Kidney (tissue), 14 donors: ENCODE measurements around the gene RPL28. TPM values are rescaled to one million over a fixed set of nuclear protein-coding genes. Genes with fewer than 3 reads are reported as not detected.

ENCODE experiments used
- DNase-seq, 5 donors: peaks; one replicate each; pipeline ENCODE4 v3.0.0-alpha.2; 2013 to 2020
- FAIRE-seq: peaks from 2 replicates; lab custom pipeline; 2012; peaks lifted over from hg19 to GRCh38; lab: Jason Lieb, UNC
- H3K27ac ChIP-seq, 2 donors: one replicate each; pipeline ENCODE4 v1.7.0; 2013; ENCODE audit warnings: low read depth in 2 of 2, low read length in 2 of 2, inconsistent platforms in 1 of 2
- H3K27me3 ChIP-seq: one replicate; pipeline ENCODE4 v1.7.1; 2013; ENCODE audit warnings: low read length, inconsistent platforms; ENCODE audit not compliant: control insufficient read depth, insufficient read depth
- H3K36me3 ChIP-seq, 3 donors: one replicate each; pipeline versions ENCODE4 v1.7.0 to v1.7.1; 2013; ENCODE audit warnings: low read length in 3 of 3, control low read depth in 1 of 3, inconsistent platforms in 1 of 3; ENCODE audit not compliant: insufficient read depth in 3 of 3, control insufficient read depth in 2 of 3
- H3K4me1 ChIP-seq, 3 donors: one replicate each; pipeline versions ENCODE4 v1.7.0 to v1.7.1; 2013; ENCODE audit warnings: low read length in 3 of 3, inconsistent platforms in 1 of 3, low read depth in 1 of 3; ENCODE audit not compliant: control insufficient read depth in 2 of 3, insufficient read depth in 2 of 3
- H3K4me3 ChIP-seq, 3 donors: one replicate each; pipeline versions ENCODE4 v1.7.0 to v1.8.1; 2013; ENCODE audit warnings: low read length in 3 of 3, control low read depth in 1 of 3, inconsistent platforms in 1 of 3
- H3K9ac ChIP-seq, 3 donors: one replicate each; pipeline versions ENCODE4 v1.7.0 to v1.7.1; 2013; ENCODE audit warnings: low read length in 3 of 3, control low read depth in 1 of 3, inconsistent platforms in 1 of 3
- H3K9me3 ChIP-seq, 3 donors: one replicate each; pipeline versions ENCODE4 v1.7.0 to v1.7.1; 2013; ENCODE audit warnings: low read length in 3 of 3, control low read depth in 1 of 3, inconsistent platforms in 1 of 3; ENCODE audit not compliant: control insufficient read depth in 2 of 3, insufficient read depth in 1 of 3
- CTCF ChIP-seq: IDR thresholded peaks from 3 replicates; pipeline ENCODE4 v1.5.1; 2012; ENCODE audit warnings: mild to moderate bottlenecking, moderate library complexity, borderline replicate concordance; ENCODE audit not compliant: insufficient read depth; ENCODE audit errors: extremely low read depth
- intact Hi-C: fragments of 100-400 bp; cut with DNase I; formaldehyde crosslinking; loops from one replicate; pipeline ENCODE4 v1.11.1; 2022
- polyA plus RNA-seq: library from polyadenylated mRNA; stranded (reverse); fragments of 350-450 nt; fragmentation: Illumina TruSeq; extraction: RNeasy Lipid Tissue Mini Kit (QIAGEN cat#74804); gene quantifications from one replicate; pipeline ENCODE4 v1.2.3, GENCODE V29; 2014; ENCODE audit warnings: low read depth, low replicate concordance; ENCODE audit not compliant: insufficient read depth
- total RNA-seq: library from RNA; stranded (reverse); fragmentation: NEBNext Ultra II Directional; extraction: Animal tissue kit (Norgen Biotek cat#: 25700); gene quantifications from one replicate; pipeline ENCODE4 v1.2.1, GENCODE V29; 2021
- donor health status: control.
- donor health status: control.
- donor health status: control.
- donor health status: control.
- donor health status: control.
- donor health status: DM: yes; HTN: yes; CAD: no.
- donor health status: Normal renal cell carcinoma (clear cell type).

RPL28 gene
- total and polyA plus RNA-seq, 2 donors from 2014 or later, result 1,259 to 1,453 TPM

GRCh38 chr19:55431183-55431582, 45.5 kb downstream of the RPL28 start:
- Histone ChIP-seq H3K27me3 (peaks cover 12% of the 10 kb centered on the region), H3K36me3 (no peaks in the 10 kb centered on the region), H3K27ac (no peak overlapping the region), H3K4me3 (no peak overlapping the region), H3K9ac (no peak overlapping the region), H3K4me1 (no peaks in the 10 kb centered on the region), H3K9me3 (no peaks in the 10 kb centered on the region)
- FAIRE-seq, result no peak
- TF ChIP-seq CTCF, result no peak
- no peak for DNase-seq
- intact Hi-C loops, result no loop called here

GRCh38 chr19:55432241-55432959, 46.7 kb downstream of the RPL28 start:
- Histone ChIP-seq H3K27me3 (peaks cover 12% of the 10 kb centered on the region), H3K27ac (no peak overlapping the region), H3K9ac (no peak overlapping the region), H3K9me3 (no peaks in the 10 kb centered on the region), H3K36me3 (no peaks in the 10 kb centered on the region), H3K4me1 (no peaks in the 10 kb centered on the region), H3K4me3 (no peak overlapping the region)
- TF ChIP-seq CTCF, result no peak
- intact Hi-C loops, result no loop called here
- DNase-seq (no peak), FAIRE-seq (no peak)

DNA sequence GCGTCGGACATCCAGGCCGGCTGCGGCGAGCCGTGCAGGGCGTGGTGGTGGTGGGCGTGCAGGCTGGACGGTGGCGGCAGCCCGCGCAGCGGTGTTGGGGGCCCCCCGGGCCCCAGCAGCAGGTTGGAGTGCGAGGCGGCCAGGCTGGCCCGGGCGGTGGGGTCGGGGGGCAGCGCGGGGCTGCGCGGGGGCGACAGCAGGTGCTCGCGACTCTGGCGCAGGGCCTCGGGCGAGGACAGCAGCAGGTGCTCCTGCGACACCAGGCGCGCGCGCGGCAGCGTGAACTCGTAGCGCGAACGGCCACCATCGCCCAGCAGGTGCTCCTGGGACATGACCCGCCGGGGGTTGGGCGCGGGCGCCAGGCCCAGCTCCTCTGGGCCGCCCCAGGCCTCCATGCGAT, 47.6 kb downstream of the RPL28 start:
- no peak overlapping the region for H3K4me3 ChIP-seq
- no peak overlapping the region for H3K9ac ChIP-seq
- DNase-seq (no peak), FAIRE-seq (no peak)
- H3K36me3 ChIP-seq, result no peaks in the 10 kb centered on the region
- no peaks in the 10 kb centered on the region for H3K4me1 ChIP-seq
- no peaks in the 10 kb centered on the region for H3K9me3 ChIP-seq
- peaks cover 12% of the 10 kb centered on the region for H3K27me3 ChIP-seq
- no peak overlapping the region for H3K27ac ChIP-seq
- intact Hi-C loops, result no loop called here
- TF ChIP-seq CTCF, result no peak
